ENCODE data around the gene CACNB4.

Gene CACNB4

GRCh38 chr2:152106464-152106863 lies 7.6 kb upstream of the CACNB4 start:
- no peaks in the 10 kb centered on the region for H4K20me1 ChIP-seq (ENCODE audit: insufficient read depth, low read length)
- H3K9ac ChIP-seq (ENCODE audit: low read length): no peak overlapping the region

GRCh38 chr2:152103271-152103670 lies 4.4 kb upstream of the CACNB4 start:
- Histone ChIP-seq H3K9ac (ENCODE audit: low read length) (no peak overlapping the region), H3K4me1 (ENCODE audit: insufficient read depth, low read length, severe bottlenecking) (no peaks in the 10 kb centered on the region), H3K79me2 (ENCODE audit: insufficient read depth, low read length) (no peaks in the 10 kb centered on the region), H3K4me2 (ENCODE audit: low read length) (no peak overlapping the region), H3K36me3 (ENCODE audit: insufficient read depth, low read length) (no peaks in the 10 kb centered on the region), H3K27ac (ENCODE audit: low read depth, low read length, poor library complexity, severe bottlenecking) (no peak overlapping the region), H3F3A (ENCODE audit: insufficient read depth, low read length) (no peaks in the 10 kb centered on the region), H4K20me1 (ENCODE audit: insufficient read depth, low read length) (no peaks in the 10 kb centered on the region), H2AFZ (ENCODE audit: low read length) (no peak overlapping the region), H3K9me2 (ENCODE audit: low read depth, low read length) (no peaks in the 10 kb centered on the region), H3K4me3 (ENCODE audit: low read depth, low read length, poor library complexity, severe bottlenecking) (no peak overlapping the region), H3K27me3 (ENCODE audit: insufficient read depth, low read length) (no peaks in the 10 kb centered on the region; the same call in 1 of the 2 replicates), H3K9me3 (ENCODE audit: low read length) (no peaks in the 10 kb centered on the region)
- TF ChIP-seq CTCF (IDR thresholded peaks at IDR 0.05; ENCODE audit: low read length) (no peak), EZH2 (IDR thresholded peaks at IDR 0.05; ENCODE audit: borderline replicate concordance, low read length) (no peak)

More at GRCh38 chr2:152106464-152106863, 7.6 kb upstream of the CACNB4 start:
- no peak overlapping the region for H2AFZ ChIP-seq (ENCODE audit: low read length)
- H3K27me3 ChIP-seq (ENCODE audit: insufficient read depth, low read length): no peaks in the 10 kb centered on the region
- no peaks in the 10 kb centered on the region for H3K9me2 ChIP-seq (ENCODE audit: low read depth, low read length)
- H3K79me2 ChIP-seq (ENCODE audit: insufficient read depth, low read length): no peaks in the 10 kb centered on the region
- no peaks in the 10 kb centered on the region for H3F3A ChIP-seq (ENCODE audit: insufficient read depth, low read length)
- H3K4me2 ChIP-seq (ENCODE audit: low read length): no peak overlapping the region
- no peak for TF ChIP-seq CTCF (IDR thresholded peaks at IDR 0.05; ENCODE audit: low read length)
- no peak for TF ChIP-seq EZH2 (IDR thresholded peaks at IDR 0.05; ENCODE audit: borderline replicate concordance, low read length)
- H3K4me1 ChIP-seq (ENCODE audit: insufficient read depth, low read length, severe bottlenecking): no peaks in the 10 kb centered on the region
- H3K27ac ChIP-seq (ENCODE audit: low read depth, low read length, poor library complexity, severe bottlenecking): no peak overlapping the region
- H3K36me3 ChIP-seq (ENCODE audit: insufficient read depth, low read length): no peaks in the 10 kb centered on the region
- no peaks in the 10 kb centered on the region for H3K9me3 ChIP-seq (ENCODE audit: low read length)
- no peak overlapping the region for H3K4me3 ChIP-seq (ENCODE audit: low read depth, low read length, poor library complexity, severe bottlenecking)

- TF ChIP-seq EZH2 (IDR thresholded peaks at IDR 0.05; ENCODE audit: borderline replicate concordance, low read length) (no peak), CTCF (IDR thresholded peaks at IDR 0.05; ENCODE audit: low read length) (no peak)
- no peaks in the 10 kb centered on the region; the same call in 1 of the 2 replicates for H3K27me3 ChIP-seq (ENCODE audit: insufficient read depth, low read length)
- H3K4me3 ChIP-seq (ENCODE audit: low read depth, low read length, poor library complexity, severe bottlenecking): no peak overlapping the region
- H3K9me3 ChIP-seq (ENCODE audit: low read length): no peaks in the 10 kb centered on the region
- no peak overlapping the region for H3K9ac ChIP-seq (ENCODE audit: low read length)
- no peaks in the 10 kb centered on the region for H3K4me1 ChIP-seq (ENCODE audit: insufficient read depth, low read length, severe bottlenecking)
- no peak overlapping the region for H3K4me2 ChIP-seq (ENCODE audit: low read length)
- no peaks in the 10 kb centered on the region for H3K9me2 ChIP-seq (ENCODE audit: low read depth, low read length)
- no peaks in the 10 kb centered on the region for H3K79me2 ChIP-seq (ENCODE audit: insufficient read depth, low read length)
- no peaks in the 10 kb centered on the region for H3K36me3 ChIP-seq (ENCODE audit: insufficient read depth, low read length)
- no peaks in the 10 kb centered on the region for H3F3A ChIP-seq (ENCODE audit: insufficient read depth, low read length)
- no peak overlapping the region for H3K27ac ChIP-seq (ENCODE audit: low read depth, low read length, poor library complexity, severe bottlenecking)
- H2AFZ ChIP-seq (ENCODE audit: low read length): no peak overlapping the region
- no peaks in the 10 kb centered on the region for H4K20me1 ChIP-seq (ENCODE audit: insufficient read depth, low read length)
These were observed 2.1 kb upstream of the CACNB4 start for GRCh38 chr2:152100961-152101360.
